Suprapubic skin (tissue), 4 donors: Measurements from ENCODE around the gene CDC25A.

Experiments
- POLR2A ChIP-seq, 2 donors: fragments of 450-650 bp; IDR thresholded peaks; one replicate each; pipeline ENCODE4 v1.6.1; 2017; ENCODE audit warnings: antibody characterized with exemption in 2 of 2, mild to moderate bottlenecking in 2 of 2, moderate library complexity in 2 of 2
- POLR2AphosphoS5 ChIP-seq, 3 donors: sonication (generic); formaldehyde crosslinking; IDR thresholded peaks; one replicate each; pipeline ENCODE4 v1.6.1; 2017; ENCODE audit warnings: antibody characterized with exemption in 3 of 3

- TF ChIP-seq POLR2AphosphoS5 (IDR thresholded peaks at IDR 0.05) (no peak), POLR2A (IDR thresholded peaks at IDR 0.05) (no peak)
Measured at GRCh38 chr3:48123346-48123745, 64.9 kb downstream of the CDC25A start.
